OCI-M2 (cell line): ENCODE results near the gene PAIP2.
"Not testable (repeated sequence)": the region's sequence is repeated elsewhere in the genome, so short reads cannot be mapped to it uniquely, and the experiment has no call there.

Source experiments
- DNase-seq: peaks from one replicate; lab custom pipeline; 2025; ENCODE audit not compliant: unreplicated experiment; lab: John Stamatoyannopoulos, UW

PAIP2 gene

GRCh38 chr5:139377226-139377625 is 35.6 kb downstream of the PAIP2 start:
- DNase-seq = no peak

- no peak for DNase-seq
These were observed 36.6 kb downstream of the PAIP2 start for GRCh38 chr5:139378101-139378825.

DNA sequence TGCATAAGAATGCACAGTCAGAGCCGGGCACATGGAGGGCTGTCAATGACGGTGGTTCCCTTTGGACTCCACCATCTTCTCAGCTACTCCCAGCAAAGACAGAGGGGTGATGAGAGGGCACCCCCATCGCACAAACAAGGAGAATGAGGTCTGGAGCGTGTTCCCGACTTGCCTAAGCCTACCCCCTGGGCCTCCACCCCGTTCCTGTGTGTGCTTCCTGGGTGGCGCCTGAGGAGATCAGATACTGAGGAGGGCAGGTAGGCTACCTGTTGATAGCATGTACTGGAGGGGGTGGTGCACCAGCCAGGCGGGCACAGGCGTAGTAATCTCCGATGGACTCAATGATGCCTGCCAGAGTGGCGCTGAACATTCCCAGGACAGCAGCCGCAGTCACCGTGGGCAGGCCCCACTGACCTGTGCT is 37.3 kb downstream of the PAIP2 start:
- DNase-seq = no peak

GRCh38 chr5:139379626-139380449 is 38.2 kb downstream of the PAIP2 start:
- DNase-seq = no peak

DNA sequence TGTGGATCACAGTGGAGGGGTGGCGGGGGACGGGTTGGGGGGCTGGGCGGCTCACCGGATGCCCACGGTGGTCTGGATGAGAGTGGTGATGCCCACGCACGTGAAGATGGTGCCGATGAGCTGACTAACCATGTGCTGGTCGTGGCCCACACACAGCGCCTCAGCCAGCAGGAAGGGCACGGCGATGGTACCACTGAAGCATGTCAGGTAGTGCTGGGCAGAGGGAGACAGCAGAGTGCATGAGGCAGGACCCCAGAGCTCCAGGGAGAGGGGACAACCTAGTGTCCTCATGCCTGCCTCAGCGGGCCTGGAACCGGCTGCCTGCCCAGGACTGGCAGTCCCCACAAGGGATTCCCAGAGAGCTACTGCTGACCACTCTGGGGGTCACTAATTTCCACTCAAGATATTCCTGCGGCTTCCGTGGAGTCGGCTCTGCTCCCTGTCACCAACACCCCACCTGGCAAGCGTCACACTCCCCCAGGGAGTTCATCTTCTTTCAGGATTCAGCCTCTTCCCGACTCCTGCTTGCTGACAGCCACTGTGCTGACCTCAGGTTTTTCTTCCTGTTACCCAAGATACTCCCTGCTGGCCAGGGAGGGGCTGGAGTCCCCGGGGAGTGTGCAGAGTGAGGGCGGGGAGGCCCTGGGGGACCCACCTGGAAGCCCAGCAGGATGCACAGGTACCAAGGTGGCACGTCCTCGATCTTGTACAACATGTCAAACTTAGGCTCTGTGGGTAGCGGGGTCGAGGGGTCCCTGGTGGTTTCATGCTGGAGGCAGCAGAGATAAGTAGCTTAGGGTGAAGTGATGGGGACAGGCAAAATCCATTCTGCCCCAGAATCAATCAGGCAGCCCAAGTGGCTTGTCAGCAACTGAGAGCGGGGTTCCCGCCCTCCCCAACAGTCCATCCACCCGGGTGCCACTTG is 40.4 kb downstream of the PAIP2 start:
- DNase-seq = no peak

DNA sequence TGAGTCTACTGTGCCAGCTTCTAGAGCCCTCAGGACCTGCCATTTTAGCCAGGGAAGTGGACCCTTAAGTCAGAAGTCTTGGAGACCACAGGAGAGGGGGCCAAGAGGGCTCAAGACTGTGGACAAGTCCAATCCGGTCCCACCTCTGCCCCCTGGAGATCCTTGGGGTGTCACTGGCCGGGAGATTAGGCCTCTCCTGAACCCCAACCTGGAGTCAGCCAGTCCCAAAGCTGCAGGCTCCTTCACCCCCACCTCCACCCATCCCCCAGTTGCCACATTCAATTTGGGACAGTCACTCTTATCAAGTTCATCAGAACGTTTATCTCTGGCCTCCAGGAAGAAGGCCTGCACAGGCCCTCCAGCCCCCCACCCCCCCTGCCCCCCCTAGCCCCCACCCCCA is 41.2 kb downstream of the PAIP2 start:
- no peak for DNase-seq

GRCh38 chr5:139383275-139383992 is 41.8 kb downstream of the PAIP2 start, which contains the start of gene SLC23A1:
SLC23A1 (minus strand) TSS chr5:139383297; CDS start chr5:139383253, 44 bp downstream.
- no peak for DNase-seq

GRCh38 chr5:139383993-139384590 is 42.4 kb downstream of the PAIP2 start:
- no peak for DNase-seq

DNA sequence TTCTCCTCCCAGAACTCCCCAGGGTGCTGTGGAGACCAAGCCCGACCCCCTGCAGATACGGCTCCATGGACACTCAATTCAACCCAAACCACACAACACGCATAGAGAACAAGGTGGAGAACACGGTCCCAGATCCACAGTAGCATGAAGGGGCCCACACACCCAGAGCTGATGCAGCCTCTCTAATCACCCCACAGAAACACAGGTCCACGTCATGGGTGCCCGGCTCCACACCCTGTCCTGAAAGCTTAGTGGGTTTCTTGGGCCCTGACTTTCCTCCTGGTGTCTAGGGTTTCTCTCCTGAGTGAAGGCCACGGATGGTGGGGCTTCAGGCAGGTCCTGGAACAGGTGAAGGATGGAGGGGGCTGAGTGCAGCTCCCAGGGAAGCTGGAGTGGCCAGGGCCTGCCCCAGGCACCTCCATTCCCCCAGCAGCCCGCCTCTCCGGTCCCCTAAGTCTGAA is 43.0 kb downstream of the PAIP2 start:
- no peak for DNase-seq

- no peak for DNase-seq
These were observed 43.7 kb downstream of the PAIP2 start for GRCh38 chr5:139385061-139386049.

- DNase-seq = no peak
These were observed 44.4 kb downstream of the PAIP2 start for GRCh38 chr5:139386050-139386438.

- DNase-seq = not testable (repeated sequence)
These were observed 45.3 kb downstream of the PAIP2 start for GRCh38 chr5:139386956-139387355.

DNA sequence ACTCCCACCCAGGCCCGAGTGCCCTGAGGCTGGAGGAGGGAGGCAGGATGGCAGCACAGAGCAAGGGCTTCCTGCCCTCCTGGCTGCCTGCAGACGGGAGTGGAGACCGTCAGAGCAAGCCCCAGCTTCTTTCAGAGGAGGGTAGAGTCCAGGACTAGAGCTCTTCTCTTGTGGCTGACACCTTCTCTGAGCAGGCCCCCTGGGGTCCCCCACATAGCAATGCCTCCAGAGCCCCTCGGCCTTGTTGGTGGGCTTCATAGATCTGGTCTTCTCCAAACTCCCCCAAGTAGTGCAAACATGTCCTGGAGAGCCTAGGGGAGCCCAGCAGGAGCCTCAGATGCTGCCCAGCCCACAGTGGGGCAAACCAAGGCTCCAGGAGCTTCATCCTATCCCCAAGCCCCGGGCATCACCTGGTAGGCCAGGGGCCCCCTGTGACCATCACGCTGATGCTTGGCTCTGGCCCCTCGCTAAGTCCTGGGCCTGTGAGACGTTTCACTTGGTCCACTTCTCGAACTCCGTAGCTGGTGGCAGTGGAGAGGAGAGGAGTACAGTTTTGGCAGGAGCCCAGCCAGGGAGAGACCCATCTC is 46.0 kb downstream of the PAIP2 start:
- DNase-seq = no peak

DNA sequence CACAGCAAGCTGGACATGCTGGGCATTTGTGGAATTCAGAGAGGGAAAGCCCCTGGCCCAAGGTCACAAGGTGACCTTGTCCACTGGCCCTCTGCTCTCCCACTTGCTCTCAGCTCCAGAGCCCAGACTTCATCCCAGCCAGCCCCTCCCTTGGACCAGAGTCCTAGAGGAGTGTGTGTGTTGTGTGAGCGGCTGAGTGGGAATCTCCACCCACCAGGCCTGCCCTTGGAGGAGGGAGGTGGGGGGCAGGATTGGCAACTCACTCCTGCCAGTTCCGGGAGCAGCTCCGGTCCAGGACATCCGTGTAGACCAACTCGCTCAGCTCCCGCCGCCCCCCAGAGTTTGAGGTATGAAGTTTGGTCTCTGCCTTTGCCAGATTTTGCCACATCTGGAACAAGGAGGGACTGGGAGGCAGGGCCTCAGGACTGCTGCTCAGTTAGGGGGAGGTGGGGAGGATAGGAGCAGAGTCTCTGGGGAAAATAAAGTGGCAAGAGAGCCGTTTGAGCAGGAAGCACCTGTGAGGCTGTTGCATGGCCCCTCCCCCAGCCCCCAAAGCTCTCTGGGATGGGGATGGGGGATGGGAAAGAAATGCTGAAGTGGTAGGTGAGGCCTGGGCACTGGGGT is 46.7 kb downstream of the PAIP2 start:
- DNase-seq = no peak

DNA sequence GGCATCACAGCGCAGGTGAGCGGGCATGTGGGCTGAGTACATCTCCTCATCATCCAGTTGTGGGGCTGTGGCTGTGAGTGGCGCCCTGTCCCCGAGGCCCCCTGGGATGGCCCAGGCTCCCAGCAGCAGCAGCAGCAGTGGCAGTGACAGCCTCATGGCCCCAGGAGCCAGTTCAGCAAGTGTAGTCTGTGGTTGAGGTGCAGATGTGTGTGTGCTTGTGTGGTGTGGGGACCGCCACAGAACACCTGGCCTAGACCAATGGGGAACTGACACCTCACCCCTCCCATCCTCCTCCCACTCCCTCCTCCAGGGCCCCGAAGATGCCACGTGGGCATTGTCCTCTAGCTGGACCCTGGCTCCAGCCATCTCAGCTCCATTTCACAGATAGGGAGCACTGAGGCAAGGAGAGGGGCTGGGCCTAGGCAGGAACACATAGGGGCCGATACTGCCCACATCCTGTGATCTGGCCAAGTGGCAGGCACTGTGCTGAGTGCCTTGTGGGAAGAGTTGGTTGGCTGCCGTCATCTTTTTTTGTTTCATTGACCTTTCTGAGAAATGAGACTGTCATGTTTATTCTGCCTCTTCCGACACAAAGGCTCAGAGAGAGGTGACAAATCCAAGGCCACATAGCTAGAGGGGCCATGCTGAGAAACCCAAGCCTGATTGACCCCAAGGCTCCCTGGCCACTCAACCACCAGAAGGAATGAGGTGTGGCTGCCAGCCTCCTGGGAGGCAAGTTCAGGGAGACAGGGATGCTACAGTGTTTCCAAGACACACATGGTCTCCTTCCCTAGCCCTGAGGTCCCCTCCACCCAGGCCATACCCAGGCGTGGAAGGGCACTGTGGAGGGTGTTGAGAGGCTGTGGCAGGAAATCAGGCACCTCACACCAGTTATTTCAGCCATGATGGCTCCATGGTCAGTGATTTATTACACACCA is 48.3 kb downstream of the PAIP2 start, which contains the start of gene MZB1:
MZB1 (minus strand) TSS at position 213 of the 938 bp plus-strand sequence; CDS start at position 156, 57 bp downstream.
- DNase-seq = no peak

DNA sequence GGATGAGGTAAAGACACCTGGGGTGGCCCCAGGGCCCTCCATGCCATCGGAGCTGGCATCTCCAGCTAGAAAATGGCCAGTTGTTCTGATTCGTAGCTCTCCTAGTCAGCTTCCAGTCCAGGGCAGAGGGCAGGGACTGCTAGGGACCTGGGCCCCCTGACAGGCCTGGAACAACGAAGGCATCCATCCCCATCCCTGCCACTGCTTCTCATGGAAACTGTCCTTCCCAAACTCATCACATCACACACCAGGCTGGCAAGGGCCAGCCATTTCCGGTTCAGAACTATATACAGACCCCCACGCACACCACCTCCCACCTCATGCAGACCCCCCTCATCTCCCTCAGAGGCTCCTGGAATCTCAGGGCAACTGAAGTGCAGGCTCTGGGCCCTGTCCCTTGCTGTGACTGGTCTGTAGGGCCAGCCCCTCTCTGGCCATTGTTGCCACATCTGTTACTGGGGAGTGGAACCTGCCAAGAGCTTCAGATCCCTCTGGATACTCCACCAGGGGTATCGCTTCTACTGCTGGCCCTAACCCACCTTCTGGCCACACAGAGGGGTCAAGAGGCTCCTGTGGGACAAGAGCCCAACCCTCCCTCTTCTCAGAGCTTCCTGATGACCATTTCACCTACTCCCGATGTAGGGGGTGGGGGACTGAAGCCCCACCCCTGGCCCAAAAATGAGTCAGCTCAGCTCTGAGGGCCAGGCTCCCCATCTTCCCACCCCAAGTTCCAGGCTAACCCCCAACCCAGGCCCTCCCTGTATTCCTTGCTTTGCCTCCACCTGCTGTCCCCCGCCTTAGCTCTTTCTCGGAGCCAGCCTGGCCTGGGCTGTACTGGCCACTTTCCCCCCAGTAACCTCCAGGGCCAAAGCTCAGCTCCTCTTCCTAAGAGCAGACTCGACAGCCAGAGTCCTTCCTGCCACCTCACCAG is 49.2 kb downstream of the PAIP2 start:
- no peak for DNase-seq
